Trophoblast cell (in vitro differentiated cells and primary cell): ENCODE measurements around the gene CALN1.

Experiments
- DNase-seq, 2 donors: peaks; one replicate each; pipeline ENCODE4 v3.0.0-alpha.2; 2016
- H2AFZ ChIP-seq: 2 replicates; pipeline ENCODE4 v1.6.1; 2013; ENCODE audit warnings: low read length, moderate library complexity, mild to moderate bottlenecking; ENCODE audit not compliant: insufficient read depth, poor library complexity
- H2AK5ac ChIP-seq: 2 replicates; pipeline ENCODE4 v1.6.1; 2013; ENCODE audit warnings: mild to moderate bottlenecking, low read length
- H2BK120ac ChIP-seq: 2 replicates; pipeline ENCODE4 v1.6.1; 2013; ENCODE audit warnings: low read length, mild to moderate bottlenecking, moderate library complexity; ENCODE audit not compliant: insufficient read depth, poor library complexity
- H2BK12ac ChIP-seq: 2 replicates; pipeline ENCODE4 v1.6.1; 2013; ENCODE audit warnings: mild to moderate bottlenecking, low read length, moderate library complexity
- H2BK5ac ChIP-seq: 2 replicates; pipeline ENCODE4 v1.6.1; 2013; ENCODE audit warnings: low read length, low read depth, moderate library complexity, mild to moderate bottlenecking; ENCODE audit not compliant: poor library complexity
- H3K14ac ChIP-seq: 2 replicates; pipeline ENCODE4 v1.6.1; 2013; ENCODE audit warnings: mild to moderate bottlenecking, low read length
- H3K18ac ChIP-seq: 2 replicates; pipeline ENCODE4 v1.6.1; 2013; ENCODE audit warnings: mild to moderate bottlenecking, low read length
- H3K23ac ChIP-seq: 2 replicates; pipeline ENCODE4 v1.6.1; 2013; ENCODE audit warnings: low read length
- H3K27ac ChIP-seq: 2 replicates; pipeline ENCODE4 v1.5.1; 2013; ENCODE audit warnings: low read depth, mild to moderate bottlenecking, inconsistent platforms, low read length, moderate library complexity
- H3K27me3 ChIP-seq: 2 replicates; pipeline ENCODE4 v1.6.1; 2013; ENCODE audit warnings: inconsistent platforms, mild to moderate bottlenecking, low read length, moderate library complexity; ENCODE audit not compliant: insufficient read depth
- H3K36me3 ChIP-seq, 2 experiments: 1 replicate in 1 of 2; 2 replicates in 1 of 2; pipeline ENCODE4 v1.6.1; 2013; ENCODE audit warnings: low read length in 2 of 2, mild to moderate bottlenecking in 2 of 2, moderate library complexity in 1 of 2; ENCODE audit not compliant: insufficient read depth in 2 of 2, control insufficient read depth in 1 of 2
- H3K4ac ChIP-seq: 2 replicates; pipeline ENCODE4 v1.6.1; 2013; ENCODE audit warnings: low read depth, mild to moderate bottlenecking, low read length, moderate library complexity
- H3K4me1 ChIP-seq, 2 experiments: 1 replicate in 1 of 2; 2 replicates in 1 of 2; pipeline ENCODE4 v1.6.1; 2013; ENCODE audit warnings: low read length in 2 of 2, mild to moderate bottlenecking in 2 of 2, moderate library complexity in 1 of 2; ENCODE audit not compliant: insufficient read depth in 2 of 2, control insufficient read depth in 1 of 2
- H3K4me2 ChIP-seq: 2 replicates; pipeline ENCODE4 v1.6.1; 2013; ENCODE audit warnings: inconsistent platforms, mild to moderate bottlenecking, low read length, moderate library complexity
- H3K4me3 ChIP-seq: 2 replicates; pipeline ENCODE4 v1.5.1; 2013; ENCODE audit warnings: mild to moderate bottlenecking, low read depth, low read length, inconsistent platforms
- H3K79me1 ChIP-seq: one replicate; pipeline ENCODE4 v1.6.1; 2013; ENCODE audit warnings: low read length
- H3K79me2 ChIP-seq: 2 replicates; pipeline ENCODE4 v1.6.1; 2013; ENCODE audit warnings: low read length, mild to moderate bottlenecking; ENCODE audit not compliant: control insufficient read depth, insufficient read depth, poor library complexity
- H3K9ac ChIP-seq: 2 replicates; pipeline ENCODE4 v1.6.1; 2013; ENCODE audit warnings: mild to moderate bottlenecking, low read length
- H3K9me3 ChIP-seq: 2 replicates; pipeline ENCODE4 v1.6.1; 2013; ENCODE audit warnings: low read depth, mild to moderate bottlenecking, control low read depth, inconsistent platforms, low read length; ENCODE audit not compliant: insufficient read depth
- H4K12ac ChIP-seq: 2 replicates; pipeline ENCODE4 v1.6.1; 2013; ENCODE audit warnings: low read depth, mild to moderate bottlenecking, low read length, moderate library complexity
- H4K8ac ChIP-seq: 2 replicates; pipeline ENCODE4 v1.6.1; 2013; ENCODE audit warnings: low read depth, mild to moderate bottlenecking, low read length, moderate library complexity
- H4K91ac ChIP-seq: one replicate; pipeline ENCODE4 v1.6.1; 2013; ENCODE audit warnings: low read depth, mild to moderate bottlenecking, low read length, moderate library complexity
- WGBS: extraction: QIAGEN DNeasy Blood & Tissue Kit; methylation state at CpG from one replicate; pipeline ENCODE4 v1.1.7; 2013; ENCODE audit warnings: missing lambda C conversion rate; ENCODE audit not compliant: insufficient read length, insufficient coverage; ENCODE audit errors: extremely low coverage; 5-methylcytosine and 5-hydroxymethylcytosine counted together

CALN1 gene

DNA sequence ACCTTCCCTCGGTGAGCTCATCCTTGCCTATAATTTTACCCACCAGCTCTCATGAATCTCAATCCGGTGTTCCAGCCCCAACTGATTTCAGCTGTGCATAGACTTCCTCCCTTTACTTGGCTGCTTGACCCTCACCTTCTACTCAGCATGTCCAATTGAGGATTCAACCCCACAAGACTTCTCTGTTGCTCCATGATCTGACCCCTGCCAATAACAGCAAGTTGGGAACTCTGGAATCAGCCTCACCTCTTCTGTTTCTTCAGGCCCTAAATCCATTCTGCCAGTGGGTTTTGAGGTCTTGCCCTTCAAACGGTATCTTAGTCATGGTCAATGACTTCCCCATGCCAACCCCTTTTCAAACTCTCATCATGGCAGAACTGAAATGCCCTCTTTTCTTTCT lies 390.4 kb downstream of the CALN1 start:
- no peak overlapping the region for H3K14ac ChIP-seq
- H3K79me1 ChIP-seq, result no peaks in the 10 kb centered on the region
- no peak overlapping the region for H4K91ac ChIP-seq
- no peak overlapping the region for H2AK5ac ChIP-seq
- H3K18ac ChIP-seq, result no peak overlapping the region
- H3K9ac ChIP-seq, result no peak overlapping the region
- H3K9me3 ChIP-seq, result peaks cover 5% of the 10 kb centered on the region
- no peak overlapping the region for H2BK5ac ChIP-seq
- H3K27me3 ChIP-seq, result no peaks in the 10 kb centered on the region
- no peak overlapping the region for H2BK12ac ChIP-seq
- H2AFZ ChIP-seq, result no peak overlapping the region
- no peak overlapping the region for H4K12ac ChIP-seq
- H3K4me1 ChIP-seq, result no peaks in the 10 kb centered on the region
- no peaks in the 10 kb centered on the region for H3K79me2 ChIP-seq
- no peak overlapping the region for H3K4ac ChIP-seq
- H2BK120ac ChIP-seq, result no peak overlapping the region
- H3K27ac ChIP-seq, result no peak overlapping the region
- no peak overlapping the region for H3K4me2 ChIP-seq
- no CpG with 5 or more reads among the region's 3 CpGs for WGBS
- H3K36me3 ChIP-seq, result no peaks in the 10 kb centered on the region
- no peak overlapping the region for H4K8ac ChIP-seq
- no peak overlapping the region for H3K23ac ChIP-seq
- no peak for DNase-seq
- H3K4me3 ChIP-seq, result no peak overlapping the region

DNA sequence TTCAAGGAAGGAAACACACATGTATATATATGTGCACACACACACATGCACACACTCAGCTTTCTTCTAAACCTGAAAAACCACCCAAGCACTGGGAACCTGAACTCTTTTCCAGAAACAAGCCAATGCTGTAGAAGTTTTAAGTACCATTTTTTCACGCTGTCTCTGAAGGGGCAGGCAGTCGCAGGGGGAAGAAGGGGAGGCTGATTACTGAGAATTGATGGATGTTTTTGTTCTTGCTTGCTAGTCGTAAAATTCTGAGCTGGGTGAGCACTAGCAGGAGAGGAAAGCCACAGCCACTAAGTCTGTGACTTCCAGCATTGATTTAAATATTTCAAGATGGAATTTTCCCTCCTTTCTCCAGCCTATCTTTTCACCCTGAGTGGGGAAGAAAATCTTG lies 391.8 kb downstream of the CALN1 start:
- H3K14ac ChIP-seq, result no peak overlapping the region
- no peaks in the 10 kb centered on the region for H3K79me2 ChIP-seq
- H3K79me1 ChIP-seq, result no peaks in the 10 kb centered on the region
- H3K9me3 ChIP-seq, result peaks cover 5% of the 10 kb centered on the region
- no peaks in the 10 kb centered on the region for H3K36me3 ChIP-seq
- no peak overlapping the region for H3K23ac ChIP-seq
- H2BK5ac ChIP-seq, result no peak overlapping the region
- H4K91ac ChIP-seq, result no peak overlapping the region
- H3K18ac ChIP-seq, result no peak overlapping the region
- no peak overlapping the region for H3K4me3 ChIP-seq
- no peak overlapping the region for H2AK5ac ChIP-seq
- H2BK120ac ChIP-seq, result no peak overlapping the region
- H3K27ac ChIP-seq, result no peak overlapping the region
- H3K4ac ChIP-seq, result no peak overlapping the region
- WGBS, result no CpG with 5 or more reads among the region's 3 CpGs
- no peak overlapping the region for H4K12ac ChIP-seq
- no peak overlapping the region for H2AFZ ChIP-seq
- H2BK12ac ChIP-seq, result no peak overlapping the region
- DNase-seq, result no peak
- no peaks in the 10 kb centered on the region for H3K27me3 ChIP-seq
- H3K9ac ChIP-seq, result no peak overlapping the region
- no peak overlapping the region for H4K8ac ChIP-seq
- H3K4me1 ChIP-seq, result no peaks in the 10 kb centered on the region
- no peak overlapping the region for H3K4me2 ChIP-seq

DNA sequence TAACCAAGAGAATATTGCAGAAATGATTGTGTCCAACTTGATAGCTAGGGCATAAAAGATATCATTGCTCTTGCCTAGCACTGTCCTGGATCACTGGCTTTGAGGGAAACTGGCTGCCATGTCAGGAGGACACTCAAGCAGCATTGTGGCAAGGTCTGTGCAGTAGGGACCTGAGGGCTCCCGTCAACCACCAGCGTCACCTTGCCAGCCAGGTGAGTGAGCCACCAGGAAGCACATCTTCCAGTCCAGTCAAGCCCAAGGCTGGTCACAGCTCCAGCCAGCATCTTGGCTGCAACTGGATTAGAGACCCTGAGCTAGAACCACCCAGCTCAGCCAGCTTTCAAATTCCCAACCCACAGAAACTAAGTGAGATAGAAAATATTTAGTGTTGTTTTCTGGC lies 392.7 kb downstream of the CALN1 start:
- no peaks in the 10 kb centered on the region for H3K79me1 ChIP-seq
- H4K8ac ChIP-seq, result no peak overlapping the region
- DNase-seq, result no peak
- H3K27ac ChIP-seq, result no peak overlapping the region
- no peak overlapping the region for H3K4me3 ChIP-seq
- no peak overlapping the region for H4K91ac ChIP-seq
- H3K9me3 ChIP-seq, result peaks cover 5% of the 10 kb centered on the region
- H2AFZ ChIP-seq, result no peak overlapping the region
- H2AK5ac ChIP-seq, result no peak overlapping the region
- H3K14ac ChIP-seq, result no peak overlapping the region
- no peak overlapping the region for H3K9ac ChIP-seq
- no peak overlapping the region for H3K23ac ChIP-seq
- no peak overlapping the region for H2BK5ac ChIP-seq
- no peaks in the 10 kb centered on the region for H3K36me3 ChIP-seq
- no CpG with 5 or more reads among the region's 2 CpGs for WGBS
- no peaks in the 10 kb centered on the region for H3K79me2 ChIP-seq
- H3K18ac ChIP-seq, result no peak overlapping the region
- H2BK12ac ChIP-seq, result no peak overlapping the region
- H4K12ac ChIP-seq, result no peak overlapping the region
- H3K4me2 ChIP-seq, result no peak overlapping the region
- no peak overlapping the region for H2BK120ac ChIP-seq
- H3K4ac ChIP-seq, result no peak overlapping the region
- H3K4me1 ChIP-seq, result no peaks in the 10 kb centered on the region
- no peaks in the 10 kb centered on the region for H3K27me3 ChIP-seq

DNA sequence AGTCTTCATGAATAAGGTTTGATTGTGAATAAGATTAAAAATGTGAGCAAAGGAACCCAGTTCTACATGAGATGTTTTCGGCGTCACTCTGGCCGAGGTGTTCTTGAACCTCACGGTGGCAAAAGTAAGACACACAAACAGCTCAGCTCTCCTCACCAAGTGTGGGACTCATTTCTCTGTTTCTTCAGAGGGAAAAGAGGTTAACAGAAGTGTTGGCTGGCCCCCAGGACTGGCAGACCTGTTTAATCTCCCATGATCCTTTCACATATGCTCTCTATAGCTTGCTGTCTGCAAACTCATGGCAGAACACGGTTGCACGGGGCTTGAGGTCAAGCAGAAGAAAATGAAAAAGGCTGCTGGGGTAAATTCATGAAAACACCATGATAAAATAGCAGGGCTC lies 394.4 kb downstream of the CALN1 start:
- no peaks in the 10 kb centered on the region for H3K79me1 ChIP-seq
- WGBS, result no CpG with 5 or more reads among the region's 6 CpGs

More for the DNA sequence above, 394.4 kb downstream of the CALN1 start:
- H3K18ac ChIP-seq, result no peak overlapping the region
- no peak overlapping the region for H3K4me2 ChIP-seq
- peaks cover 5% of the 10 kb centered on the region for H3K9me3 ChIP-seq
- H3K14ac ChIP-seq, result no peak overlapping the region
- H3K4me1 ChIP-seq, result no peaks in the 10 kb centered on the region
- no peak overlapping the region for H3K4me3 ChIP-seq
- H2AK5ac ChIP-seq, result no peak overlapping the region
- no peak overlapping the region for H4K12ac ChIP-seq
- no peak overlapping the region for H3K27ac ChIP-seq
- no peaks in the 10 kb centered on the region for H3K27me3 ChIP-seq
- no peak overlapping the region for H4K91ac ChIP-seq
- H3K4ac ChIP-seq, result no peak overlapping the region
- H2BK12ac ChIP-seq, result no peak overlapping the region
- no peak overlapping the region for H4K8ac ChIP-seq
- DNase-seq, result no peak
- H3K9ac ChIP-seq, result no peak overlapping the region
- no peaks in the 10 kb centered on the region for H3K36me3 ChIP-seq
- H2BK120ac ChIP-seq, result no peak overlapping the region
- H3K23ac ChIP-seq, result no peak overlapping the region
- no peaks in the 10 kb centered on the region for H3K79me2 ChIP-seq
- no peak overlapping the region for H2BK5ac ChIP-seq
- no peak overlapping the region for H2AFZ ChIP-seq
